A673 (cell line): ENCODE results near the gene METRNL. TPM values are rescaled to one million over a fixed set of nuclear protein-coding genes. Genes with fewer than 3 reads are reported as not detected.

Source experiments
- BruUV-seq: library from RNA; stranded (reverse); fragments of 400-500 nt; replicated peaks from 2 replicates; lab custom pipeline; 2021; lab: Mats Ljungman, UMichigan
- CTCF ChIA-PET: fragments of 300-600 bp; sonication (Branson Sonifier 250); formaldehyde crosslinking; loops from one replicate; lab custom pipeline; 2022; ENCODE audit warnings: antibody characterized with exemption; lab: Charles Lee
- POLR2A ChIA-PET: fragments of 300-600 bp; sonication (Branson Sonifier 250); formaldehyde crosslinking; loops from one replicate; lab custom pipeline; 2022; ENCODE audit warnings: antibody characterized with exemption; ENCODE audit not compliant: low non-redundant PET; lab: Charles Lee
- DNase-seq: peaks from one replicate; pipeline ENCODE4 v3.0.0-alpha.2; 2015; ENCODE audit warnings: low spot score
- H3K27ac ChIP-seq: fragments of 200-600 bp; sonication (generic); 2 replicates; pipeline ENCODE4 v1.5.1; 2016; ENCODE audit warnings: mixed run types, low read depth, mild to moderate bottlenecking, mixed read lengths, antibody characterized with exemption, low read length; ENCODE audit not compliant: poor library complexity, severe bottlenecking
- H3K27me3 ChIP-seq: fragments of 200-600 bp; sonication (generic); replicated peaks from 2 replicates; pipeline ENCODE4 v1.6.1; 2017; ENCODE audit warnings: mixed run types, low read depth, mild to moderate bottlenecking, mixed read lengths, antibody characterized with exemption, low read length; ENCODE audit not compliant: insufficient read depth, poor library complexity
- H3K36me3 ChIP-seq: fragments of 200-600 bp; sonication (generic); 2 replicates; pipeline ENCODE4 v1.6.1; 2016; ENCODE audit warnings: mixed run types, mild to moderate bottlenecking, mixed read lengths, antibody characterized with exemption, low read length; ENCODE audit not compliant: insufficient read depth, poor library complexity, severe bottlenecking
- H3K4me1 ChIP-seq: fragments of 200-600 bp; sonication (generic); 2 replicates; pipeline ENCODE4 v1.6.1; 2017; ENCODE audit warnings: mixed run types, mild to moderate bottlenecking, mixed read lengths, antibody characterized with exemption, low read length; ENCODE audit not compliant: insufficient read depth, poor library complexity, severe bottlenecking
- H3K4me3 ChIP-seq: fragments of 200-600 bp; sonication (generic); 2 replicates; pipeline ENCODE4 v1.5.1; 2016; ENCODE audit warnings: low read depth, mixed run types, mild to moderate bottlenecking, mixed read lengths, low read length; ENCODE audit not compliant: poor library complexity, severe bottlenecking
- H3K9me3 ChIP-seq: fragments of 200-600 bp; sonication (generic); 2 replicates; pipeline ENCODE4 v1.6.1; 2016; ENCODE audit warnings: mixed run types, low read depth, mild to moderate bottlenecking, mixed read lengths, antibody characterized with exemption, low read length; ENCODE audit not compliant: poor library complexity, severe bottlenecking
- EZH2 ChIP-seq: fragments of 200-600 bp; sonication (generic); IDR thresholded peaks from 2 replicates; pipeline ENCODE4 v1.6.1; 2017; ENCODE audit warnings: borderline replicate concordance, low read depth, mild to moderate bottlenecking, mixed read lengths, antibody characterized with exemption, low read length; ENCODE audit not compliant: poor library complexity, severe bottlenecking
- intact Hi-C: fragments of 100-400 bp; cut with micrococcal nuclease; formaldehyde crosslinking; loops from one replicate; pipeline ENCODE4 v1.10.0; 2022; ENCODE audit not compliant: unreplicated experiment
- total RNA-seq: library from RNA; stranded (reverse); gene quantifications from 2 replicates; pipeline ENCODE4 v1.2.3, GENCODE V29; 2021
- TF ChIP-seq, protein P1 (sequence below): fragments of 300-800, 200-600 bp; sonication (generic); conservative IDR thresholded peaks from 2 replicates; pipeline ENCODE4 v1.5.1; 2017; ENCODE audit warnings: low read depth, mild to moderate bottlenecking, antibody characterized with exemption, low read length, moderate library complexity, mixed read lengths

METRNL gene
- total RNA-seq, 1 experiment from 2014 or later: 16.5 TPM

DNA sequence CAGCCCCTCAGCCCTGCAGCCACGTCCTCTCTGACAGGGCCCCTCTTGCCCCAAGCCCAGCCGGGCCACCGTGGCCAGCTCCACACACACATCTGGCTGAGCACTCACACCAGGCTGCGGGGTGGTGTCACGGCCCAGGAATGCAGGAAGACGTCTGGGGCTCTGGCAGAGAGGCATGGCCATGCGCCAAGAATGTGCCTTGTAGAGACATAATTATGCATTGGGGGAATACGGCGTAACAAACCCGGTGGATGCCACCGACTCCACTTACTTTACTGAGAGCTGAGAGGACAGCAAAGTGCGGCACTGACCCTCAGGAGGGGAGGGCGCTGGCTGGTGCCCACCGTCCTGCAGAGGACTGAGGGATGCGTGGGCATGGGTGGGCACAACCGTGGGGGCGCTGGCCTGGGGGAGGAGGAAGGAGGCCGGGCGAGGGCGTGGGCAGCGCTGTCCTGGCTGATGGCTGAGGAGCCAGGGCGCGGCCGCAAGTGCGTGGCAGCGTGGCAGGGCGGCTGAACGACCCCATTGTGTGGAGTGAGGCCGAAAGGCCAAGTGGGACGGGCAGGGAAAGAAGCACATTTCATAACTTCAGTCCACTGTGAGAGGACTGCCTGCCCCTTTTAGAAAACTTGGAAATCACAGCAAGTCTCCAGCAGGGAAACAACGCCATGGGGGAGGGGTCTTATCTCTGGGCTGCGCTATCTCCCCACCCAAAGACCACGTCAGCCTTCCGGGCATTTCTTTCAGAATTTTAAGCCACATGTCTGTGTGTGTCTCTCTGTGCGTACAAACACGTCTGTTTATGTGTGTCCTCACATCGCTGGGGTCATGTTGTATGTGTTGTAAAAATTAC lies 30.6 kb downstream of the METRNL start:
- Histone ChIP-seq H3K36me3 (no peaks in the 10 kb centered on the region), H3K27ac (peak overlapping the region; percentile 62), H3K9me3 (no peaks in the 10 kb centered on the region), H3K4me1 (peaks cover 26% of the 10 kb centered on the region), H3K27me3 (no peaks in the 10 kb centered on the region), H3K4me3 (peak overlapping the region; percentile 33)
- ChIA-PET CTCF (no interaction called here), POLR2A (no interaction called here)
- DNase-seq: peak; percentile 94
- TF ChIP-seq, protein P1, sequence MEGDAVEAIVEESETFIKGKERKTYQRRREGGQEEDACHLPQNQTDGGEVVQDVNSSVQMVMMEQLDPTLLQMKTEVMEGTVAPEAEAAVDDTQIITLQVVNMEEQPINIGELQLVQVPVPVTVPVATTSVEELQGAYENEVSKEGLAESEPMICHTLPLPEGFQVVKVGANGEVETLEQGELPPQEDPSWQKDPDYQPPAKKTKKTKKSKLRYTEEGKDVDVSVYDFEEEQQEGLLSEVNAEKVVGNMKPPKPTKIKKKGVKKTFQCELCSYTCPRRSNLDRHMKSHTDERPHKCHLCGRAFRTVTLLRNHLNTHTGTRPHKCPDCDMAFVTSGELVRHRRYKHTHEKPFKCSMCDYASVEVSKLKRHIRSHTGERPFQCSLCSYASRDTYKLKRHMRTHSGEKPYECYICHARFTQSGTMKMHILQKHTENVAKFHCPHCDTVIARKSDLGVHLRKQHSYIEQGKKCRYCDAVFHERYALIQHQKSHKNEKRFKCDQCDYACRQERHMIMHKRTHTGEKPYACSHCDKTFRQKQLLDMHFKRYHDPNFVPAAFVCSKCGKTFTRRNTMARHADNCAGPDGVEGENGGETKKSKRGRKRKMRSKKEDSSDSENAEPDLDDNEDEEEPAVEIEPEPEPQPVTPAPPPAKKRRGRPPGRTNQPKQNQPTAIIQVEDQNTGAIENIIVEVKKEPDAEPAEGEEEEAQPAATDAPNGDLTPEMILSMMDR: no peak
- TF ChIP-seq EZH2: no peak
- intact Hi-C loops: no loop called here
- BruUV-seq: no TSS peak

DNA sequence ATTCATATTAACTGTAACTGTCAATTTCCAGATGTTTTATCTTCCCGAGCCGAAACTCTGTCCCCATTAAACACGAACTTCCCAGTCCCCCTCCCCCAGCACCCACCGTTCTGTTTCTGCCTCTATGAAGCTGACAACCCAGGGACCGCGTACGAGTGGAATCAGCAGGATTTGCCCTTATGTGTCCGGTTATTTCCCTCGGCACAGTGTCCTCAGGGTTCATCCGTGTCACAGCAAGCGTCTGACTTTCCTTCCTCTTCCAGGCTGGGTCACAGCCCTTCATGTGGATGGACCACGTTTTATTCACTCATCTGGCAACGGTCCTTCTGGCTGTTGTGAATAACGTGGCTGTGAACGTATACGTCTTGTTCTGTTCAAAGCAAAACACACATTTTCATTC lies 31.3 kb downstream of the METRNL start:
- ChIA-PET POLR2A (no interaction called here), CTCF (no interaction called here)
- no peaks in the 10 kb centered on the region for H3K36me3 ChIP-seq
- DNase-seq: no peak
- no peak overlapping the region for H3K4me3 ChIP-seq
- H3K4me1 ChIP-seq: peaks cover 26% of the 10 kb centered on the region
- TF ChIP-seq, protein P1: no peak
- TF ChIP-seq EZH2: no peak
- H3K9me3 ChIP-seq: no peaks in the 10 kb centered on the region
- no peaks in the 10 kb centered on the region for H3K27me3 ChIP-seq
- no peak overlapping the region for H3K27ac ChIP-seq
- intact Hi-C loops: no loop called here
- no TSS peak for BruUV-seq

DNA sequence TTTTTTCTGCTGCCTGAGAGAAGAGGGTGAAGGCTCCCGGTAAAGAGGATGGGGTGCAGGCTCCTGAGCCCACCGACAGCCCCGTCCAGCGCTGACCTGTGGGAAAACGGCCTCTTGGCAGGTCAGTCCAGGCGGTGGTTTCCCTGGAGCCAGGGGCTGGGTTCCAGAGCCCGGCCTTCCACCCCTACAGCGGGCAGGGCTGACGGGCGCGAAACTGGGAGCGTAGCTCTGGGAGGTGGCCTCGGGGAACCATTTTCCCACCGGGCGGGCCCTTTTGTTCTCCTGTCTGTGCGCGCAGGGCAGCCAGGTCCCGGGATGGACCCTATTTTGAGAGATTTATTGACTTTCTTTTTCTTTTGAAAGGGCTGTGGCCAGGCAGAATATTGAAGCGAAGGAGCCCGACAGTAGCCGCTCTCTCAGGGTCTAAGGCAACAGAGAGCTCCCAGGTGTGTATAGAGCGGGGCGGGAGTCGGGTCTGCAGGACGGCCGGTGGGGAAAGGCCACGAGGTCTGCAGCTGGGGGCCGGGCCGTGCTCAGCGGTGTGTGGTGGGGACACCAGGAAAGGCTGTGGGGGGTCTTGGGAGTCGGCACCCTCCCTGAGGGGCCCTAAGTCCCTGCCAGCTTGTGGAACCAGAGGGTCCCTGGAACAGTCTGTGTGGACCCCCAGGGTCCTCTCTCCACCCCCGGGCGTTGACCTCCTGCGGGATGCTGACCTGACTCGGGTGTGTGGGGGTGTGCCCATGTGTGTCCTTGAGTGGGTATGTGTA lies 32.3 kb downstream of the METRNL start:
- Histone ChIP-seq H3K27ac (no peak overlapping the region), H3K36me3 (no peaks in the 10 kb centered on the region), H3K4me1 (peaks cover 25% of the 10 kb centered on the region), H3K27me3 (no peaks in the 10 kb centered on the region), H3K4me3 (no peak overlapping the region), H3K9me3 (no peaks in the 10 kb centered on the region)
- no peak for DNase-seq
- ChIA-PET CTCF (no interaction called here), POLR2A (no interaction called here)
- intact Hi-C loops: no loop called here
- TF ChIP-seq EZH2: no peak
- TF ChIP-seq, protein P1: no peak
- no TSS peak for BruUV-seq
